Lower leg skin (tissue), 4 donors: ENCODE measurements around the gene ZFP69. TPM values are rescaled to one million over a fixed set of nuclear protein-coding genes. Genes with fewer than 3 reads are reported as not detected.

ENCODE experiments used
- DNase-seq, 2 donors: peaks; one replicate each; pipeline ENCODE4 v3.0.0-alpha.2; 2019; ENCODE audit warnings: low spot score in 2 of 2
- H3K4me3 ChIP-seq: fragments of 200-600 bp; sonication (generic); 2 replicates; pipeline ENCODE4 v1.5.1; 2017; ENCODE audit warnings: mild to moderate bottlenecking, low read depth; ENCODE audit not compliant: poor library complexity, severe bottlenecking
- CTCF ChIP-seq, 3 donors: fragments of 450-650 bp; IDR thresholded peaks; one replicate each; pipeline ENCODE4 v1.5.1; 2016; ENCODE audit warnings: antibody characterized with exemption in 3 of 3, mild to moderate bottlenecking in 3 of 3, moderate library complexity in 2 of 3
- POLR2A ChIP-seq, 2 donors: fragments of 450-650 bp; IDR thresholded peaks; one replicate each; pipeline ENCODE4 v1.6.1; 2016 to 2017; ENCODE audit warnings: antibody characterized with exemption in 2 of 2, mild to moderate bottlenecking in 1 of 2, moderate library complexity in 1 of 2
- WGBS, 2 donors: methylation state at CpG; one replicate each; pipeline ENCODE4 v1.1.5; 2018; 5-methylcytosine and 5-hydroxymethylcytosine counted together
- intact Hi-C: fragments of 100-400 bp; cut with DNase I; formaldehyde crosslinking; loops from one replicate; pipeline ENCODE4 v1.15.0; 2023; ENCODE audit warnings: low total_unique reads
- total RNA-seq, 4 donors: library from RNA; depleted of rRNA; stranded (reverse); fragments of >200 nt; gene quantifications; one replicate each; pipeline ENCODE4 v1.1.0, GENCODE V29; 2016

Gene ZFP69
- total RNA-seq, 4 donors from 2014 or later = 0.88 to 3.1 (median 1.6) TPM

GRCh38 chr1:40438391-40439015 lies 38.6 kb upstream of the ZFP69 start:
- WGBS, 2 donors = 60 to 78% methylated on average over 3 of the region's 3 CpGs
- no peak for DNase-seq
- TF ChIP-seq POLR2A (IDR thresholded peaks at IDR 0.05) (no peak), CTCF (IDR thresholded peaks at IDR 0.05) (no peak)
- no peak overlapping the region for H3K4me3 ChIP-seq
- intact Hi-C loops = no loop called here

GRCh38 chr1:40439247-40439646 lies 37.8 kb upstream of the ZFP69 start:
- intact Hi-C loops = no loop called here
- no peak for TF ChIP-seq POLR2A (IDR thresholded peaks at IDR 0.05)
- no peak for TF ChIP-seq CTCF (IDR thresholded peaks at IDR 0.05)
- DNase-seq = no peak
- no peak overlapping the region for H3K4me3 ChIP-seq
- 77 to 88% methylated on average over 5 of the region's 5 CpGs for WGBS, 2 donors

- H3K4me3 ChIP-seq = peak within 1 kb of the TSS; percentile 69
- intact Hi-C loops = no loop called here
- WGBS, 2 donors = 0 to 1% methylated on average over 40 to 63 of the region's 64 CpGs
- DNase-seq = peak; percentile 75 to 96
- TF ChIP-seq POLR2A (IDR thresholded peaks at IDR 0.05) = no peak
- peak in 1 of 3 donors; percentile 4 for TF ChIP-seq CTCF (IDR thresholded peaks at IDR 0.05)
Measured at GRCh38 chr1:40449684-40450494, 27.2 kb upstream of the ZFP69 start, which contains the start of gene ZFP69B. TSS of gene ZFP69B (plus strand) at chr1:40450476. CDS start at chr1:40450962, 486 bp downstream.

- 23 to 28% methylated on average over 22 of the region's 22 CpGs for WGBS, 2 donors
- intact Hi-C loops = no loop called here
- TF ChIP-seq POLR2A (IDR thresholded peaks at IDR 0.05) (no peak), CTCF (IDR thresholded peaks at IDR 0.05) (no peak)
- peak overlapping the region; percentile 69 for H3K4me3 ChIP-seq
- DNase-seq = peak in 1 of 2 donors; percentile 83
Measured at GRCh38 chr1:40450495-40451237, 26.4 kb upstream of the ZFP69 start.

GRCh38 chr1:40451238-40451585 lies 25.9 kb upstream of the ZFP69 start:
- TF ChIP-seq POLR2A (IDR thresholded peaks at IDR 0.05) = no peak
- no peak for TF ChIP-seq CTCF (IDR thresholded peaks at IDR 0.05)
- intact Hi-C loops = no loop called here
- 89 to 94% methylated on average over 1 of the region's 1 CpG for WGBS, 2 donors

More at GRCh38 chr1:40451238-40451585, 25.9 kb upstream of the ZFP69 start:
- no peak overlapping the region for H3K4me3 ChIP-seq
- DNase-seq = no peak
